ENCODE results near the gene LIFR.

Gene LIFR

DNA sequence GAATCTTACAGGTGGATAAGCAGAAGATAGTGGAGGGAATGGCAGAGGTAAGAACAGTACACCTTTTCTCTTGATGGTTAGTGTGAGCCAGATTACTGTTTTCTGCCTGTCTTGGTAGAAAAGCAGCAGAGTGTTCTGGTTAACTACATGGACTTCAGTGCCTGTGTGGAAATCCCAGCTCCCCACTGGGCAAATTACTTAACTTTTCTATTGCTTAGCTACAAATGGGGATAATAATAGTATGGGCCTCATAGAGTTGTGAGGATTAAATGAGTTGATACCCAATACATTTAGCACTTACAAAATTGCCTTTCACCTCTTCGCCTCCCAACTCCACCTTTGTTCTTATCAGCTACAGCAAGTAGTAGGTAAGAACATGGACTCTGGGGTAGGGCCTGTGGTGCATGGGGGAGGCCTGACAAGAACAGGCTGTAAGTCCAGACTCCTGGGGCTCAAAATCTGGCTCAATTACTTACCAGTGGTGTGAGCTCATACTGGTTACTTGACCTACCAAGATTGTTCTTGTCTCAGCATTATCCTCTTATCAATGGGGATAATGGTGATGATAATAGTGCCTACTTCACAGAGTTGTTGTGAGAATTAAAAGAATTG, 125.1 kb downstream of the LIFR start:
- FAIRE-seq: no peak

DNA sequence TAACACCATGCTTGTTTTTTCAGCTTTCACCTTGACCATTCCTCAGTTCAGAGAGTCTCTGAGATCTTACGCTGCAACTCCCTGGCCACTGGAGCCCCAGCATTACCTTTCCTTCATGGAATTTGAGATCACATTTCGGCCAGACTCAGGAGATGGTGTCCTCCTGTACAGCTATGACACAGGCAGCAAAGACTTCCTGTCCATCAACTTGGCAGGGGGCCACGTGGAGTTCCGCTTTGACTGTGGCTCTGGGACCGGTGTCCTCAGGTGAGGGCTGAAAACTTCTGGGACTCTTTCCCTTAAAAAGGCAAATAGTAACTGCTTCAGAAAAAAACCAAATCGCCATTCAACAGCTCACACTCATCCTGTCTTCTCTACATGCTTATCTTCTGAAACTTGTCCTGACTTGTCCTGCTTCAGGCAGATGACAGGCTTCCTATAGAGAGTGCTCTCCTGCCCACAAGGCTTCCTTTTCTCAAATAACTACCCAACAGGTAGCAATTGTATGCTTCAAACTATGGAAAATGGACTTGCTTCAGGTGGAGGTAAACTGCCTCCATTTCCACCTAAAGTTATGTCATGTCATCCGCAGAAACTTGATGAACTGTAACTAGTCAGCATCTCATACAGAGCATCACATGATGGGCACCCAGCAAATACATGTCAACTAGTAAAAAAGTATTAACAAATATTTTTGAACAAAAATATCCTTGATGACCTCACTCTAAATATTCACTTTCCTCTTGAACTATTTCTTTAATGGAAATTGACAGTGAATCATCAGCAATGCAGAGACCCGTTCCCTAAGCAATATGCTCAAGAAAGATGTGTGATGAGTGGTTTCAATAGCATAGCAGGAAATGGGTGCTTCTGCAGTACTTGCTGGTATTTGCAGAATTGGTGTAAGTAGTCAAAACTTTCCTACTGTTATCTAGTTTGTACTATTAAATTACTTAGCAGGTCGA, 129.2 kb downstream of the LIFR start:
- FAIRE-seq: no peak

DNA sequence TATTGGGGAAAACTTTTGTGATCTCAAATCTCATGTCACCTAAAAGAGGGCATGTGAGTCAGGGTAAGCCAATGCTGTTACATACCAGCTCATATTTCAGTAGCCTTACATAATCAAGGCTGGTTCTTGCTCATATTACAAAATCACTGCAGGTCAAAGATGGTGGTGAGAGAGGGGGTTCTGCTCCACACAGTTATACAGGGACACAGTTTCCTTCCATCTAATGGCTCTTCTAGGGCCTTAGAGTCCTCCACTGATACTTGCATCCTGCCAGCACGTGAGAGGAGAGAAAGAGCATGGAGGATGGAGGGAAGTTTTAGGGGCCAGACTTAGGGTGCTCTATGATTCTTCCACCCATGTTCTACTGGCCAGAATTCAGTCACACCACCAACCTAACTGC, 130.0 kb downstream of the LIFR start:
- no peak for FAIRE-seq
